DND-41 (cell line): ENCODE results near the gene UNC13C.

Experiments used
- CTCF ChIP-seq: IDR thresholded peaks from 2 replicates; pipeline ENCODE4 v1.5.1; 2012; ENCODE audit warnings: borderline replicate concordance, low read length, moderate library complexity, mild to moderate bottlenecking; ENCODE audit not compliant: poor library complexity, severe bottlenecking; ENCODE audit errors: extremely low read depth
- EZH2 ChIP-seq: IDR thresholded peaks from 3 replicates; pipeline ENCODE4 v1.6.1; 2012; ENCODE audit warnings: borderline replicate concordance, low read depth, mild to moderate bottlenecking, moderate library complexity, low read length, inconsistent platforms; ENCODE audit not compliant: severe bottlenecking

GRCh38 chr15:54150255-54150654, 172.0 kb downstream of the UNC13C start:
- no peak for TF ChIP-seq CTCF
- no peak for TF ChIP-seq EZH2
